IPS DF 6.9 (cell line): ENCODE results near the gene PXMP4.

ENCODE experiments used
- DNase-seq: peaks from one replicate; pipeline ENCODE4 v3.0.0-alpha.2; 2013; ENCODE audit warnings: low read depth, low spot score
- H3K27ac ChIP-seq: one replicate; pipeline ENCODE4 v1.5.1; 2013; ENCODE audit warnings: low read length, control low read depth
- H3K27me3 ChIP-seq: 2 replicates; pipeline ENCODE4 v1.6.1; 2013; ENCODE audit warnings: mild to moderate bottlenecking, low read length; ENCODE audit not compliant: control insufficient read depth, insufficient read depth
- H3K36me3 ChIP-seq: 2 replicates; pipeline ENCODE4 v1.6.1; 2013; ENCODE audit warnings: low read length; ENCODE audit not compliant: control insufficient read depth, insufficient read depth
- H3K4me1 ChIP-seq: 2 replicates; pipeline ENCODE4 v1.6.1; 2013; ENCODE audit warnings: low read length; ENCODE audit not compliant: control insufficient read depth, insufficient read depth
- H3K4me3 ChIP-seq: 2 replicates; pipeline ENCODE4 v1.5.1; 2013; ENCODE audit warnings: mild to moderate bottlenecking, low read length
- H3K9me3 ChIP-seq: 2 replicates; pipeline ENCODE4 v1.6.1; 2013; ENCODE audit warnings: low read length, inconsistent platforms; ENCODE audit not compliant: control insufficient read depth, insufficient read depth
- WGBS: extraction: QIAGEN DNeasy Blood & Tissue Kit; methylation state at CpG from one replicate; pipeline ENCODE4 v1.1.7; 2013; ENCODE audit warnings: mixed read lengths, missing lambda C conversion rate; ENCODE audit not compliant: insufficient read length, insufficient coverage; 5-methylcytosine and 5-hydroxymethylcytosine counted together

Gene PXMP4

GRCh38 chr20:33753763-33754162, 33.7 kb upstream of the PXMP4 start:
- no peaks in the 10 kb centered on the region for H3K27me3 ChIP-seq
- H3K27ac ChIP-seq, result no peak overlapping the region
- peaks cover 2% of the 10 kb centered on the region; the same call in 1 of the 2 replicates for H3K4me1 ChIP-seq
- H3K9me3 ChIP-seq, result no peaks in the 10 kb centered on the region
- H3K4me3 ChIP-seq, result no peak overlapping the region
- WGBS, result no CpG with 5 or more reads among the region's 5 CpGs
- DNase-seq, result no peak
- H3K36me3 ChIP-seq, result peaks cover 4% of the 10 kb centered on the region

- Histone ChIP-seq H3K9me3 (no peaks in the 10 kb centered on the region), H3K4me1 (peaks cover 2% of the 10 kb centered on the region; the same call in 1 of the 2 replicates), H3K27me3 (no peaks in the 10 kb centered on the region), H3K27ac (no peak overlapping the region), H3K36me3 (peaks cover 4% of the 10 kb centered on the region), H3K4me3 (no peak overlapping the region)
- WGBS, result no CpG with 5 or more reads among the region's 7 CpGs
- no peak for DNase-seq
Measured at GRCh38 chr20:33753143-33753542, 33.0 kb upstream of the PXMP4 start.

GRCh38 chr20:33751775-33752174, 31.7 kb upstream of the PXMP4 start:
- H3K9me3 ChIP-seq, result no peaks in the 10 kb centered on the region
- H3K27ac ChIP-seq, result no peak overlapping the region
- peaks cover 2% of the 10 kb centered on the region; the same call in 1 of the 2 replicates for H3K4me1 ChIP-seq
- WGBS, result no CpG with 5 or more reads among the region's 4 CpGs
- no peak overlapping the region for H3K4me3 ChIP-seq
- no peak for DNase-seq
- no peaks in the 10 kb centered on the region for H3K27me3 ChIP-seq
- H3K36me3 ChIP-seq, result peaks cover 4% of the 10 kb centered on the region

- no peaks in the 10 kb centered on the region for H3K9me3 ChIP-seq
- no peaks in the 10 kb centered on the region for H3K4me1 ChIP-seq
- H3K27ac ChIP-seq, result no peak overlapping the region
- no CpG with 5 or more reads among the region's 12 CpGs for WGBS
- H3K4me3 ChIP-seq, result no peak overlapping the region
- DNase-seq, result no peak
- no peaks in the 10 kb centered on the region for H3K27me3 ChIP-seq
- H3K36me3 ChIP-seq, result no peaks in the 10 kb centered on the region; the same call in none of the 2 replicates
Measured at GRCh38 chr20:33746325-33746998, 26.4 kb upstream of the PXMP4 start.

GRCh38 chr20:33744773-33745385, 24.8 kb upstream of the PXMP4 start:
- WGBS, result no CpG with 5 or more reads among the region's 14 CpGs
- Histone ChIP-seq H3K4me3 (no peak overlapping the region), H3K27me3 (no peaks in the 10 kb centered on the region), H3K9me3 (no peaks in the 10 kb centered on the region), H3K27ac (no peak overlapping the region), H3K4me1 (no peaks in the 10 kb centered on the region), H3K36me3 (no peaks in the 10 kb centered on the region; the same call in 1 of the 2 replicates)
- no peak for DNase-seq

- Histone ChIP-seq H3K4me1 (no peaks in the 10 kb centered on the region), H3K36me3 (no peaks in the 10 kb centered on the region; the same call in 1 of the 2 replicates), H3K27ac (no peak overlapping the region), H3K4me3 (no peak overlapping the region), H3K9me3 (no peaks in the 10 kb centered on the region), H3K27me3 (no peaks in the 10 kb centered on the region)
- WGBS, result no CpG with 5 or more reads among the region's 3 CpGs
- no peak for DNase-seq
Measured at GRCh38 chr20:33744181-33744580, 24.1 kb upstream of the PXMP4 start.

GRCh38 chr20:33740189-33740588, 20.1 kb upstream of the PXMP4 start:
- H3K9me3 ChIP-seq, result no peaks in the 10 kb centered on the region
- no CpG with 5 or more reads among the region's 1 CpG for WGBS
- H3K27ac ChIP-seq, result no peak overlapping the region
- DNase-seq, result no peak
- H3K4me1 ChIP-seq, result no peaks in the 10 kb centered on the region
- no peaks in the 10 kb centered on the region for H3K36me3 ChIP-seq
- no peak overlapping the region for H3K4me3 ChIP-seq
- no peaks in the 10 kb centered on the region for H3K27me3 ChIP-seq

- no peaks in the 10 kb centered on the region for H3K36me3 ChIP-seq
Measured at GRCh38 chr20:33739493-33739892, 19.4 kb upstream of the PXMP4 start.

GRCh38 chr20:33736962-33737361, 16.9 kb upstream of the PXMP4 start:
- no peaks in the 10 kb centered on the region for H3K27me3 ChIP-seq
- H3K36me3 ChIP-seq, result no peaks in the 10 kb centered on the region
- no peaks in the 10 kb centered on the region for H3K4me1 ChIP-seq
- WGBS, result no CpG with 5 or more reads among the region's 3 CpGs
- no peak overlapping the region for H3K4me3 ChIP-seq
- H3K27ac ChIP-seq, result no peak overlapping the region
- H3K9me3 ChIP-seq, result no peaks in the 10 kb centered on the region
- DNase-seq, result no peak

More at GRCh38 chr20:33739493-33739892, 19.4 kb upstream of the PXMP4 start:
- Histone ChIP-seq H3K4me1 (no peaks in the 10 kb centered on the region), H3K27me3 (no peaks in the 10 kb centered on the region), H3K4me3 (no peak overlapping the region), H3K9me3 (no peaks in the 10 kb centered on the region), H3K27ac (no peak overlapping the region)
- no peak for DNase-seq
- WGBS, result no CpG with 5 or more reads among the region's 7 CpGs

GRCh38 chr20:33733654-33734576, 13.8 kb upstream of the PXMP4 start:
- no CpG with 5 or more reads among the region's 6 CpGs for WGBS
- no peak overlapping the region for H3K4me3 ChIP-seq
- no peak overlapping the region for H3K27ac ChIP-seq
- no peaks in the 10 kb centered on the region for H3K4me1 ChIP-seq
- H3K27me3 ChIP-seq, result no peaks in the 10 kb centered on the region
- H3K36me3 ChIP-seq, result no peaks in the 10 kb centered on the region
- H3K9me3 ChIP-seq, result no peaks in the 10 kb centered on the region
- no peak for DNase-seq
